GM19455 (cell line): ENCODE results near the gene CEP63.
A peak's percentile ranks its signal among the peaks of the same experiment; 100 is the strongest.

Source experiments
- ATAC-seq: cut with Tn5 transposase; IDR thresholded peaks from one replicate; pipeline ENCODE4 v1.9.1; 2021; ENCODE audit not compliant: unreplicated experiment

Gene CEP63

DNA sequence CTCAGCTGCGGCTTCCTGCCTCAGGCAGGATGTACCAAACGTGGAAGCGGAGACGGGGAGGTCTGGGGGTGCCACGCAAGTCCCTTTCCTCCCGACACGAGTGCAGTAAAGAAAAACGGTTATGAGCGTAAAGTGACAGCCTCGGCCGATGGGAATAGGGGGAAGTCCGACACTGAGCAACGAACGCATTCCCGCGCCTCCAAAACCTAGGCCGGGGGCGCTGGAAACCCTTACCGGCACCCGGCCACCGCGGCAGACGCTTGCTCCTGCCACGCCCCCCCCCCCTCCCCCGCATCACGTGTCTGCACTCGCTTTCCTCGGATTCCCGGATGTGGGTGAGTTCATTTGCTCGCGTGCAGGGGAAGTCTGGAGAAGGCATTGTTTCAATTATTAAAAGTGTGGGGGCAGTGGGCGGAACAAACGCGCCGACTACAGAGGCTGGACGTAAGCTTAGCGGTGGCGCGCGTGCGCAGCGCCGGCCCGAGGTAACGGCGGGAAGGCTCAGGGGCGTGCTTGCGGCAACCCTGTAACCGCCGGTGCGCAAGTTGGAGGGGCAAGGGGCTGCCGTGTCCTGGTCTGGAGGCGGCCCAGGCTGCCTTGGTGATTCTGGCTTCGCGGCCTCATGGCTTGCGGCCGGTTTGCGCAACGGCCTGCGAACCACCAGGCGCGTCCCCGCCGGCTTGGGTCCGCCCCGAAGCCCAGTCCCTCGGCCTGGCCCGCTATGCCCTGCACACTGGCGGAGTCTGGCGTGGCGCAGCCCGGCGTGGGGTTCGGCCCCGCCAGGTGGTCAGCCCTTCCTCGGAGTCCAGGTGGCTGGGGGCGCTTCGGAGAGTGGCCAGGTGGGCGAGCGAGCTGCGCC is at the start of gene CEP63, which contains the start of gene ANAPC13:
TSS of gene CEP63 (plus strand) at position 340 of the 859 bp plus-strand sequence. CDS start 9,264 bp downstream, outside the sequence.
TSS of gene ANAPC13 (minus strand) at position 268 of the 859 bp plus-strand sequence. CDS start 3,081 bp downstream, outside the sequence.
- ATAC-seq, result peak; percentile 79

DNA sequence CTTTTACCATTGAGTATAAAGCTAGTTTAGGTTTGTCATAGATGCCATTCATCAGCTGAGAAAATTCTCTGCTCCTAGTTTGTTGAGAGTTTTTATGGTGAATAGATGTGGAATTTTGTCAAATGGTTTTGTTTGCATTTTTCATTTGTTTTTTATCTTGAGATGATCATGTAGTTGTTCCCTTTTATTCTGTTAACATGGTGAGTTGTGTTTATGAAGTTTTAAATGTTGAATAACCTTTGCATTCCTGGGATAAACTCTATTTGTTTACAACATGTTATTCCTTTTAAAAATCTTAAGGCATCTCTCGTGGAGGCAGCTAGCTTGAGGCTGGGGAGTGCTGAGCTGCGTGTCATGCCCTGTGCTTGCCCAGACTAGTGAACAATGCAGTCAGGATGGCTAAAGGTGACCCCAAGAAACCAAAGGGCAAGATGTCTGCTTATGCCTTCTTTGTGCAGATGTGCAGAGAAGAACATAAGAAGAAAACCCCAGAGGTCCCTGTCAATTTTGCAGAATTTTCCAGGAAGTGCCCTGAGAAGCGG is 48.6 kb upstream of the CEP63 start:
- ATAC-seq, result no peak

DNA sequence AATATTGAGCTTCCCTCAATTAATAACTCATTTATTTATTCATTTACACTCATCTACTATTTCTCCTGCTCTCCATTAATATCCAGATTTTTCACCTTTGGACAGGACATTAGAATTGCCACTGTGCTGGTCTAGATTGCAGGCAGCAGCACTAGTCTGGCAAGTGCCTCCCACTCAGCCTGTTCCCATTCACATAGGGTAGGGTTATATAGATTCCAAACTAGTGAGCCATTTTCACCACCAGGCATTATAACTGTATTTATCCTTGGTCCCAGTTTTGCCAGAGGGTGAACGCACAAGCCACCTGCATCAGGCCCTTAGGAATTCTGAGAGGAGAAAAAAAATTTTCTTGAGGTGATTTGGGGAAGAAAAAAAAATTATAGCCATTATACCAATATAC is 44.5 kb upstream of the CEP63 start:
- no peak for ATAC-seq

DNA sequence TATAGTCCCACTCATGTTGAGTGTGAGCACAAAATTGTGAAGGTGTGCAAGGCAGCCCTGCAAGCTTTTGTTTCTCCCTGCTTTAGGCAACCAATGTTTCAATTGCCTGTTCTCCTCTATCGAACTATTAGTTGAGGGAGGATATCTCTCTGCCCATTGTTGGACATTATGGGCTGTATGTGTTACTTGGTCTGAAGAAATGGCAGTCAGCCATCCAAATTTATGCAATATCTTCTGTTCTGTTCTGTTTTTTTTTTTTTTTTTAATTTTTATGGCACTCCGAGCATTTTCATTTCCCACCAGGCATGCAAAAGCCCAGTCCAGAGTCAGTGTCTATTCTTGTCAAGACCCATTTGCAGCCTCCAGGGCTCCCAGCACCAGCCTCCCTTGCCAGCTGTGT is 44.0 kb upstream of the CEP63 start:
- ATAC-seq, result no peak

DNA sequence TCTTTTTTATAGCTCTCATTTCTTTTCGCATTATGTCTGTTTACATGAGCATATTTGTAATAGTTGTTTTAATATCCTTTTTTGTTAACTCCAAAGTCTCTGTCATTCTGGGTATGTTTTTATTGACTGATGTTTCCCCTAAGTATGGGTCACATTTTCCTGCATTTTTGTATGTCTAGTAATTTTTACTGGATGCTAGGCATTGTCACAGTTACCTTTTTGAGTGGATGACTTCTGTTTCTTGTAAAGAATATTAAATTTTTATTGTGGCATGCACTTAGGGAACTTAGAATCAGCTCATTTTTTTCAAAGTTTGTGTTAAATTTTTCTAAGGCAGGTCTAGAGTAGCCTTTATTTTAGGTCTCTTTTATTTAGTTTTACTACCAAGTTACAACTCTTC is 40.8 kb upstream of the CEP63 start:
- ATAC-seq, result no peak

DNA sequence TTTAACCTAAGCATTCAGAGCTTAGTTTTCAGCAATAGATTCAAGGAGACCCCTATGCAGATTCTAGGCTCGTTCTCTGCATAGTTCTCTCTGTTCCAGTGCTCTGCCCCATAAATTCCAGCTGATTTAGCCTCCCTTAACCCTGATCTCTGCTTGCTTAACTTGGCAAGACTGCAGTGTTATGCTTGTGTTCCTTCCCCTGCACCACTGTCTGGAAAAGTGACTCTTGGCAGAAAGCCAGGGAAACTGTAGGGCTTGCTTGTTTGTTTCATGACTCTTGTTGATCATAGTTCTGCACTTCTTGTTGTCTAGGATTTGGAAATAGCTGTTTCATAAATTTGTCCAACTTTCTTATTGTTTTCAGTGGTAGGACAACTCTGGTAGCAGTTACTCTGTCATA is 40.2 kb upstream of the CEP63 start:
- ATAC-seq, result no peak

DNA sequence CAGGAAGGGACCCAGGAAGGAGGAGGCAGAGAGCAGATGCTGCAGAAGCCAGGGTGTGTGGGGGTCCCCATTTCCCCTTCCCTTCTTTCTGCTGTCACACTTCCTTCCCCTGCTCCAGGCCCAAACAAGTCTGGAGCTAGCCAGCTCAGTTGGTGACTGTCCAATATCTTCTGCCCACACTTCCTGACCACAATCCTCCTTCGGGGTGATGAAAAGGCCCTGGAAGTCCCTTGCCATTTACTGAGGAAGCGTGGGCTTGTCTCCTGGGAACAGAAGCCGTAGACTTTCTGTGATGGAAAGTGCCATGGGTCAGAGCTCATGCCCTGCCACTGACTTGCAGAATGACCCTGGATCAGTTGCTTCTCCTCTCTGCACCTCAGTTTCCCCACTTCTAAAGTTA is 39.1 kb upstream of the CEP63 start:
- no peak for ATAC-seq

DNA sequence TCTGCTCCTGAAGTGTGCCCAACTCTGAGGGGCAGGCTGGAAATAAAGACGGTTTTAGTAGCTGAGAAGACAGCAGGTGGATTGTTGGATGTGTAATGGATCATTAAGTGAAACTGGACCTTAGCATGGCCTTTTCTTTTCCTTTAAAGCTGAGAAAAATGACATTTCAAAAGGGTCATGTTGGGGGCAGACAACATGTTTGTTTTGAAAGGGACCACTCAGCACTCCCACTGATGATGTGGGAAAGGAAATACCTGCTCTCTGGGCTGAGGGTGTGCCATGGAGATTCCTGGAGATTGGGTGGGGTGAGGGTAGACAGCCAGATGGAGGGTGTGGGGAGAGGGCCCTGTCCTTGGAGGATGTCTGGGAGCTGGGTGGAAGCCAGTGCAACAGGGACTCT is 38.5 kb upstream of the CEP63 start:
- ATAC-seq, result no peak

DNA sequence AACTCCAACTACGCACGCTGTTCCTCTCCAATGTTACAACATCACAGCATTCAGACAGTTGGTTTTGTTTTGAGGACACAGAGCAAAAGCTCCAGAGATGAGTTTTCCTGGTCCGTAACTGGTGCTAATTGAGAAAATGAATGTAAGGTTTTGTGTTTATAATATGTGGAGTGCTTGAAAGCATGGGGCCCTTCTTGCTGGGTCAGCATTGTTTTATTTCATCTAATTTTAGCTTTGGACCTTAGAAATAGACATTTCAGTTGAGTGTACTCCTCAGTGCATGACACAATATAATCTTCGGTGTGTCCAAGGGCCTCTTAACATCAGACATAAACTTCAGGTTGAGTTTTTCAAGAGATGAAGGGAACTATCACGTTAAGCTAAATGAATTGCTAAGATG is 37.2 kb upstream of the CEP63 start:
- no peak for ATAC-seq

DNA sequence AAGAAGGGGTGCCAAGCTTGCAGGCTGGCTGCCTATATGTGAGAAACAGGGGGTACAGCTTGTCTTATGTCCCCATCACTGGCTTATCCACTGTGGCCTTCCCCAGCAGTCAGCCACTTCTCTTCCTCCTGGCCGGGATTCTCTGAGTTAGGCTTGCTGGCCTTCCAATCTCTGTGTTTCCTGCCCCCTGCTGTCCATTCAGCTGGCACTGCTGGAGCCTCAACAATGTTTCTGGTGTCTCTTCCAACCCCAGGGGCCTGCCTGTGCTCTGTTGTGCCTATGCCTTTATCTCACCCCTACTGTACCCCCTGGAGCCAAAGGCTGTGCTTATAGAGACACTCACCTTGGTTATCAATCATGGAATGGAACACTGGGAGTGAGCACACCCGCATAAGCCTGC is 36.6 kb upstream of the CEP63 start:
- no peak for ATAC-seq

DNA sequence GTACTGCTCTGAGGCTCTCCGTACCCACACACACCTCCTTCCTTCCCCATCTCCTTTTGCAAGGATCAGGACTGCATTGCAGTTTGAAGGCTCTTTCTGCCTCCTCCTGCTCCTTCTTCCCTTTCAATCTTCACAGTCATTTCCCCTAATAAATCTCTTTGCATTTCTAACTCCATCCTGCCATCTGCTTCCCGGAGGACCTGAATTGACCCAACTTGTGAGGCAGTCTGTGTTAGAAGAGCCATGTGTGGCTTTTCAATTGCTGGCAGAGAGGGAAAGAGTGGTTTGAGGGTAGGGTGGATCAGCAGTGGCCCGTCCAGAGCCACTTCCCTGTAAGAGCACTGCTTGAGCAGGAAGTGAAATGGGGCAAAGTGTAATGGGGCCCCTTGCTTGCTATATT is 35.9 kb upstream of the CEP63 start:
- no peak for ATAC-seq

DNA sequence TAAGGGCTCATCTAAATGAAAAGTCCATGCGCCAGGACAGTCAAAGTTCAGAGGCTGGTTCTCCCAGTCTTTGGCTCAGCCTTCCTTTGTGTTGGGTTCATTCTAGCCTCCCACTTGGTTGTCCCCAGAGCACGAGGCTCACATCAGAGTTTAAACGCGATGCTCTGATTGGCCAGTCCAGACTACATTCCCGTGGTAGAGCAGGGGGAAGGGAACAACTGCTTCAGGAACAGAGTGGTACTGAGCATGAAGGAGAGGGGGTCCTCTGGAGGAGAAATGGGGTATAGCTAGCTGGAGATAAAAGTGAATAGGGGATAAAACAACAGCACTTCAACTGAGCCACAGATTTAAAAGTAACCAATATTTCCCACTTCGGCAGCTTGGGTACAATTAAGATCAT is 32.2 kb upstream of the CEP63 start:
- ATAC-seq, result no peak

DNA sequence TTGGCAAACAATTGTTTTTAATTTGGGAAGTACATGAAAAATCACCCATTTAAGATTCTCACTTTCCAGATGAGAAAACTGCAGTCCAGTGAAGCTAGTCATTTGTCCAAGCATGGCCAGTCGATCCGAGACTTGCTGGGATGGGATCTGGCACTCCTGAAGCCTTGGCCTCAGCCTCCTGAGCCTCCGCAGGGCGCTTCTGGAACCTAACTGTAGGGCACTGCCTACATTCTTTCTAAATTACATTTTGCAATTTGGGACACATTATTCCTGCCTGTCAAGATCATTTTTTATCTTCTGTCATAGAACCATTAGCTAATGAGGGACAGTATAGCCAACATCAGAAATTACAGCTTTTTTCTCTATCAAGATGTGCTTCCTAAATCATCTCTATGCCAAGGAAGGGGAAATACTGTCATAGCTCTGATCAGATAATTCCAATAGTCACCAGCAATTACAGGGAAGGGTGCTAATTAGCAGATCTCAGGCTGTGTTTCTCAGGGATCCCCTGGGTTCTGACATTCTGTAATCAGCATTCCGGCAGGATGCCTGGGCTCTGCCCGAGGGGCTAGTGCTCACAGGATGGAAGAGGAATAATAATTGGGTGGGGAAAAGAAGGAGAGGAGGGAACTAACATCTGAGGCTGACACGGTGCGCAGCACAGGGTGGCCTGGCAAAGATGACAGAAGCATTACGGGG is 28.3 kb upstream of the CEP63 start:
- no peak for ATAC-seq

DNA sequence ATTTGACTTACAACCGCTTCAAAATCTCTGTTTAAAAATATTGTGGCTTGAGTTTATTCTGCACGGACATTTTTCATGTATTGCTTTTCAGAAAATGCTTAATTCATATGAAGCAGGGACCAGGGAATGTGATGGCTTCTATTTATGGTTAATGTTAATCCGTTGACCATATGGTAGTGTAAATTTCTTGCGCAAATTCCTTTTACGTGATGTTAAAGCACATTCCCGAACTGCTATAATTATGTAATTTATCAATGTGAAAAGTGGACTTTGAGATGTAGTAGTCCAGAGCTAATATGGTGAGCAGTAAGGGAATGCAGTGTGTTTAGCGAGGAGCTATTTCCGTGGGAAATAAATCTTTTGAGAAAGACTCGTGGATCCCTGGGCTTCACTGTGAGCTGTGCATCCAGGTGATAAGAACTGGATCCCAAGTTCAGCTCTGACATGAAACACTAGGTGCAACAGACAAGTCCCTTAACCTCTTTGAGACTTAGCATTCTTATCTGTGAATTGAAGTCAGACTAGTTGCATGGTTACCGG is 27.4 kb upstream of the CEP63 start:
- no peak for ATAC-seq

DNA sequence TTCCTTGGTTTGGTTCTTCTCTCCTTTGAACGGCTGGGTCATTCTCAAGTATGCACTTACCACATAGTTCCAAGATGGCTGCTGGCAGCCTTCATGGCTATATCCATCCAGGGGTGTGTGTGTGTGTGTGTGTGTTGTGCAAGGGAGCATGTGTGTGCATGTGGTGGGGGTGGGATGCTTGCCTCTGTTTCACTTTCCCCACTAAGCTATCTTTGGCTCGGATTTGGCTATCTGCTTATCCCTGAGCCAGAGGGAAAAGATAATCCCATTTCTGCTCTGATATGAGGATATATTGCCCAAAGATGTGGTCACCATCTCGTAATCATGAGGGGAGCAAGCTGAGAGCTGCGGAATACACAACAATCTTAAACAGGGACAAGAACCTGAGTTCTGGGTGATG is 26.3 kb upstream of the CEP63 start:
- no peak for ATAC-seq

DNA sequence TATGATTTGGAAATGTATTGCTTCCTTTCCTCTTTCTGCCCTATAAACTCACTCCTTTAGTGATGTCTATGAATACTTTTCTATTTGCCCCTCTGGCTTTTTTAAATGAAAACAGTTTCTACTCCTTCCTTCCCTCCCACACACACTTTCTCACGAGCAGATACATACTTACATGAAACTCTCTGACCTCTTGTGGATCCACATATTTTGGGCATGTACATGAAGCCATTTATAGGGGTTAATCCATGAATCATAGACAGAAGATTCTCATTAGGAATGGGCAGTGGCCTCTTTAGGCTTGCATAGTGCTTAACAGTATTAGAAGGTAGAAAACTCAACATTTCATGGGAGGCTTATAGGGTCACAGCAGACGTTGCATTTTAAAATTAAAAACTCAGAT is 24.9 kb upstream of the CEP63 start:
- no peak for ATAC-seq

DNA sequence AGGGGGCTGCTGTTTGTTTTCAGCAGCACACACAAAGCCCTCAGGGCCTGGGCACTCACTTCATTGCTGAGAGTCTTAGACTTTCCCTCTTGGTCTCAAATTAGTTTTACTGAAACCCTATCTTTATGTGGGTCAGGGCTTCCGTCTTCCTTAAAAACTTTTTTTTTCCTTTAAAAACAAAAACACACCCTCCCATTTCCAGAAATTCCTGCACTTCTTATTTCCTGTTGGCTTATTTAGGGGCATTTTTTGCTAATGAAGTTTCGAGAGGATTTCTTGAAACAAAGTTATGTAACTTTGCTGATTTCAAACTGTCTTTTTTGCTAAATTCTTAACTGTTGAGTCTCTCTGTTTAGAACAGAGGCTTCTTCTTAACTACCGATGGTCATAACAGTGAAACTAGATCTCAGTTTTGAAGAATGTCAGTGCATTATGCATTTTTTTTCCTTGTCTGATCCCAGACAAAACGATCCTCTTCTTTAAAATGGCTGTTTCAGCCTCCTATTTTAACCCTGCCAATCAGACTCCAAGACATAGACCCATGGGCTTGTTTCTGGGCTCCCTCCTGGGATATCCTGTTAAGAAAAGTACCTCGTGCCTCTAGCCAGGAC is 23.4 kb upstream of the CEP63 start:
- no peak for ATAC-seq

DNA sequence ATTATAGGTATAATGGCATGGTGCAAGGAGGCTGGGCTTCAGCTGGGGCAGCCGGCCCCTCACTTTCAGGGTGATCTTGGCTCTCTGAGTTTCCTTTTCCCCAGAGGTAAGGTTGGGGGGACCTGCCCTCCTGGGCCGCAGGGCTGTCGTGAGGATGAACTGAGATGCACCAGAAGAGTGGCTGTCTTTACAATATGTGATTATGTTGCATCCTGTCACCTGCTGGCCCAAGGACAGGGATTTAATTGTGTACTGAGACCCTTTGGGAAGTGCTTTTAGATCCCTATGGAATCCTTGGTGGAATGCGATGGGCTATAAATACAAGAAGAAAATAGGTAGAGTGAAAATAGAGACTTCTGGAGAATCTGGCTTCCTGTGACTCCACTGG is 22.2 kb upstream of the CEP63 start:
- ATAC-seq, result no peak

DNA sequence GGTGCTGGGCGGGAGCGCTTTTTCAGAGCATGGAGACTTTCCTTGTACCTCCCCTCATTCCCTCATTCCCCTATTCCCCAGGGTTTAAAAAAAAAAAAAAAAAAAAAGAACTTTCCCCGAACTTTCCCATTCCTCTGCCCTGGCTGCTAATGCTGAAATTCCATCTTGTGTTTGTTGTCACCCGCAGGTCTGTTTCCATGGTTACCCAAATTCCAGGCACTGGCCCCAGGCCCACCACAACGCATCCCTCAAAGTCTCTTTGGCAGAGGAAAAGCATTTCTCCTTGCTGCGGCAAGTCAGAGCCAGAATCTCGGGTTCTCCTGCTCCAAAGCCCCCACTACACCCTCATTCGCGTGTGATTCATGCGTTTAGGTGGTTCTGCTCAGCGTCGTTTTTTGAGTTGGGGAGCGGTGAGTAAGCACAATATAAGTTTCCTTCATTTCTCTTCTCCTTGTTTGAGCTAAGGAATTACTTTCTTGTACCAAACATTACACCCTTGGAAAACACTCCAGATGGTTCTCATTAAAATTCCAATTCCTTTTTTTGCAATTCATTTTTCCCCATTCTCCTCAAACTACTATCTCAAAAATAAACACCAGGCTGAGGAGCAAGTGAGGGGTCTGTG is 21.7 kb upstream of the CEP63 start:
- ATAC-seq, result no peak

DNA sequence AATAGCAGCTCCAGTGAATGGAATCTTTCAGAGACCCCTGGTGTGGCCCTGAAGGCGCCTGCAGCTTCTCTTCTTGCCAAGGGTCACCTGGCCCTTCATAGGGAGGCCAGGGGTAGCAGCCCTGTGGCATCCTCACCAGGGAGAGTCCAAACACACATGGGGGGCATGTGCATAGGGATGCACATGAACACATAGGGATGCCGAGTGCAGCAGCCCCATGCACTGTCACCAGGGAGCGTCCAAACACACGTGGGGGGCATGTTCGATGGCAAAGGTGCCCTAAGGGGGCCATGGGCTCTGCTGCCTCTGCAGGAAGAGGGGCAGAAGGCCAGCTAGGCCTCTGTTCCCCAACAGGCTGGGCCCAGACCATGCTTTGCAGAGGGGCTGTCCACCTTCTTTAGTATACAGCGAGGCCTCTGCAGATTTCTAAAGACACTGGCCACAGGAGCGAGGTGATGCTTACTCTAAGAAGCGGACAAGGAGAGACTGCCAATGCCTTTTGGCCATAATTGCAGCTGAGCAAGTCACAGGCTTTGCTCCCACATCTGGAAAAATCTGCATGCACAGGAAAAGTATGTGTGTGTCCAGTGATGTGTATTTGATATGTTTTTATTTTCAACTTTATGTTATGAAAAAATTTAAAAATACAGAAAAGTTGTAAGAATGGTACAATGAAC is 21.0 kb upstream of the CEP63 start:
- no peak for ATAC-seq
